Dermis microvascular lymphatic vessel endothelial cell (primary cell): ENCODE results near the gene MTPN. TPM values are rescaled to one million over a fixed set of nuclear protein-coding genes. Genes with fewer than 3 reads are reported as not detected.

ENCODE experiments used
- DNase-seq, 2 donors: peaks; one replicate each; pipeline versions ENCODE4 v3.0.0 to v3.0.0-alpha.2; 2010; ENCODE audit warnings: low read depth in 2 of 2
- total RNA-seq: library from RNA; depleted of rRNA; stranded (reverse); fragments of >200 nt; gene quantifications from 2 replicates; pipeline ENCODE4 v1.2.1, GENCODE V29; 2014

The MTPN gene
- total RNA-seq, 1 donor from 2014 or later, result 108 TPM

DNA sequence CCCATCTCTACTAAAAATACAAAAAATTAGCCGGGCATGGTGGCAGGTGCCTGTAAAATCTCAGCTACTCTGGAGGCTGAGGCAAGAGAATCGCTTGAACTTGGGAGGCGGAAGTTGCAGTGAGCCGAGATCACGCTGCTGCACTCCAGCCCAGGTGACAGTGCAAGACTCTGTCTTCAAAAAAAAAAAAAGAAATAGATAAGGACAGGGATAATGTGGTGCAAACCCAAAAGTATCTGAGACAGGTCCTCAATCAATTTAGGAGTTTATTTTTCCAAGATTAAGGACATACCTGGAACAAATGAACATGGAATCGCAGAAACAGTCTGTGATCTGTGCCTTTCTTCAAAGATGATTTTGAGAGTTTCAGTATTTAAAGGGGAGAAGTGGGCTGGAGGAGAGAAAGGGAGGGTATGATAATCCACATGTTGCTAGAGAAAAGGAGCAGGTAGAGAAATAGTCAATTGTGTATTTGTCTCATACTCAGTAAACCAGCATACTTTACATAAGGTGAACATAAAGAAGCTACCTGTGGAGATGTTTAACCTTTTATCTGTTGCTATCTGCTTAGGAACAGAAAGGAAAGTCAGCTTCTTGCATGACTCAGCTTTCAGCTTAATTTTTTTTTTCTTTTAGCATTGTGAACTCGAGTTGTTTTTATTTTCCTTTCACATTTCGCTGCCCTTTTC is 4.9 kb upstream of the MTPN start:
- DNase-seq, result no peak

GRCh38 chr7:135980665-135981180 is 3.6 kb upstream of the MTPN start:
- peak in 1 of 2 donors; percentile 78 for DNase-seq

- DNase-seq, result peak; percentile 67 to 93
Measured at GRCh38 chr7:135980012-135980551, 2.9 kb upstream of the MTPN start.

- DNase-seq, result no peak
Measured at GRCh38 chr7:135979471-135980011, 2.4 kb upstream of the MTPN start.

- DNase-seq, result no peak
Measured at GRCh38 chr7:135978624-135979023, 1.5 kb upstream of the MTPN start.

DNA sequence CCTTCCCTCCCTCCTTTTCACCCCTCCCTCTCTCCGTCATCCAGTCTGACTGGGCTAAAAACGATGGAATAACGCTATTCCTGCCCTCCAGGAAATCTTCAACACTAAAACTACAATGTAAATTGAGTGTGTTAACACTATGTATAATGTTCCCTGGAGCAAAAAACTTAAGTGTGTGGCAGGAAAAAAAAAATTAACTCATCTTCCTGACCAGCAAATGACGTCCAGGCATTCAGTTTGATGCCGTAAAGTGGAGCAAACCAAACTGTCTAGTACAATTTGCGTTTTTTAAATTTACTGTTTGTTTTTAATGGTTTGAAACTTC is 545 bp upstream of the MTPN start:
- no peak for DNase-seq

DNA sequence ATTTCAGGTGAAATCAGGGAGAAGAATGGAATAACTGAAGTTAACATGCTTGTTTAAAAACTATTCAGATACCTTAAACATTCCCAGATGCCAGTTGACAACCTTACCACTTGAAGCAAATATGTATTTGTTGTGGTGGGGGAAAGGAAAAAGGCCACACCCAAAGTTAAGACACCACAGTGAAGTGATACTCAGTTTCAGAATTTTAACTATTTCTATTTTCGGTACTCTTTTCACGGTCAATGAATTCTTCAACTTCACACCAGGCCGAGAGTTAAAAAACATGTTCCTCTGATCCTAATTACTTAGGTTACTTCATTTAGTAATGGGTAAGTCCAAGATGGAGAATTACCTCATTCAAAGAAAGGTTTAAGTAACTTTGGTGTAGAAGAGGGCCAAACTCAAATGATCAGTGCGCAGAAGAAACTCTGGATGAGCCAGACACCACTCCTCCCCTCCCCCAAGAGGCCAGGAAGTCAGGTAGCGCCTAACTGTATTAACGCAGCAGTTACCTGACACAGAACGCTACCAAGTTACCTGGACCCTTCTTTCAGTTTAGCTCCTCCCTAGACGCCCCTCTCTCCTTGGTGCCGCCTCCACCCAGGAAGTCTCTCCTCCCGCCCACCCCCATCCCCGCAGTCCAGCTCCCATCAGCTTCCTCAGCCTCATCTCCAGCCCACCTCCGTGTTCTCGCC is 700 bp downstream of the MTPN start:
- DNase-seq, result peak in 1 of 2 donors; percentile 30

DNA sequence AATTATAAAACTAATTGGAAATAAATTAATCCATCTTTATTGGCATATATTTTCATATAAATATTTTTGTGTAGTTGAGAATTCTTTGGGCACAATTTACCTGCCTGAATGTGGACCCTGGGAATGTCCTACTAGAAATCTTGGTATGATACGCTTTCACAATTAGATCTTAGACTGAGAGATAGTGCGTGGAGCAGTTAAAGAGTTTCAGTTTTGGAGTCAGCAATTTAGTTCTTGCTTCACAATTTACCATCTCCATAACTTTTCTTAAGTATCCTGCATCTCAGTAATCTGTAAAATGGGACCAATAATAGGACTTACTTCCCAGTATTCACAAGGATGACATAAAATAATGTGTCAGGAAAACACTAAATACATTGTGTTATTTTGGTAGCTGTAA is 2.0 kb downstream of the MTPN start:
- DNase-seq, result no peak

DNA sequence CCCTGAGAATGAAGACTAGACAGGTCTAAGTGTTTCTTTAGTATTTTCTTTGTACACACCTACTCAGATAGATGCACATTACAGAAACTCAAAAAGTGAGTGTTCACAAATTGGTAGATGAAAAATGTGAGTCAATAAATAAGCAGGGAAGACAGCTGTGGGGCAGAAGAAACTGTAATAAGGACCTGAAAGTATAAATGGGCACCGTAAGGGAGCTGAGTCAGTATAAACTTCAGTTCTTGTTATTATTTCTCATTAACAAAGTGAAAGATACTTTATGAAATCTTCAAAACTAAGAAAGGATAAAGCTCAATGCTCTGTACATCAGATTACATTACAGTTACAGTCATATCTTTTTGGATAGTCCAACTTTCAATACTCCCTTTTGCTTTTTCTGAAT is 2.5 kb downstream of the MTPN start:
- no peak for DNase-seq

DNA sequence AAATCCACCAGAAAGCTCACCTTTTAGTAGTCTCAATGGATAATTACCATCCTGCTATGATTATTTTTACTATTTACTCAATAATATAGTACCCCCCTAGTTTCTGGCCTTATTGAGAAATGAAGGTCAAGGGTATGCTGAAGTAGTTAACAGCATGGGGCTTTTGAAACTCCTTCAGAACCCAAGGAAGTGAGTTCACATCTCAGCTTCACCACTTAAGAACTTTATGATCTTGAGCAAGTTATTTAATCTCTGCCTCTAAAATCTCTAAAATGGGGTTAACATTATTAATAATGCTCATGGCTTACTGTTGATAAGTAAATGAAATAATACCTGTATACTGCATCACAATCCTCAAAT is 5.8 kb downstream of the MTPN start:
- DNase-seq, result no peak

- no peak for DNase-seq
Measured at GRCh38 chr7:135970682-135971365, 6.3 kb downstream of the MTPN start.

- DNase-seq, result no peak
Measured at GRCh38 chr7:135970045-135970444, 7.1 kb downstream of the MTPN start.

GRCh38 chr7:135966341-135967043 is 10.7 kb downstream of the MTPN start:
- no peak for DNase-seq

- peak in 1 of 2 donors; percentile 24 for DNase-seq
Measured at GRCh38 chr7:135965602-135966001, 11.6 kb downstream of the MTPN start.

DNA sequence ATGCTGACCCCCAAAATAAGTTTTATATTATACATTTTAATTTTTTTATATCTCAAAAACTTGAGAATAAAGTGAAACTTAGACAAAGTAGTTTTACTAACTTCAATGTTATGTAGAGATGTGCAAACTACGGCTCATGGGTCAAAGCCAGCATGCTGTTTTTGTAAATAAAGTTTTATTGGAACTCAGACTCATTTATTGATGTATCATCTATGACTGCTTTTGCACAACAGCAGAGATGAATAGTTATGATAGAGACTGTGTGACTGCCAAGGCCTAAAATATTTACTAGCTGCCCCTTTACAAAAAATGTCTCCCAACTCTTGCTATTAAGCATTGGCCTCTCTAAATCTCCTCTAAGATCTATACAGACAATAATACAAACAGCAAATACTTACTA is 12.4 kb downstream of the MTPN start:
- DNase-seq, result no peak

DNA sequence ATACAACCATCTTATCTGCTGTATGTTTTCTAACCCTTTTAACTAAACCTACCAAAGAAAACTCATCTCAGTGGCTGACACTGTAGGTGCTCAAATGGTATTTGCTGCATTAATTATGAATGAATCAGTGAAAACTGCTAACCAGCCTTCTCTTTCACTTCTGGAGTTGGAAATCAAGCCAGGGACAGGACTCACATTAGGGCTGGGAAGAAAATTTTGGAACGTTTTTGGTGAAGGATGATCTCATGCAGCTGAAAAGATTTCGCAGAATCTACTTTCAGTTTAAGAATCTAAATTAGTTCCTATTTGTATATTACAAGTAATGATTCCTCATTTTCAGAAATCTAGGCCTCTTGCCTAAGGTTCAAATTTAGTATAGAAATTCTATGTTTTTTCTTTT is 12.9 kb downstream of the MTPN start:
- no peak for DNase-seq

- no peak for DNase-seq
Measured at GRCh38 chr7:135962802-135963201, 14.4 kb downstream of the MTPN start.

DNA sequence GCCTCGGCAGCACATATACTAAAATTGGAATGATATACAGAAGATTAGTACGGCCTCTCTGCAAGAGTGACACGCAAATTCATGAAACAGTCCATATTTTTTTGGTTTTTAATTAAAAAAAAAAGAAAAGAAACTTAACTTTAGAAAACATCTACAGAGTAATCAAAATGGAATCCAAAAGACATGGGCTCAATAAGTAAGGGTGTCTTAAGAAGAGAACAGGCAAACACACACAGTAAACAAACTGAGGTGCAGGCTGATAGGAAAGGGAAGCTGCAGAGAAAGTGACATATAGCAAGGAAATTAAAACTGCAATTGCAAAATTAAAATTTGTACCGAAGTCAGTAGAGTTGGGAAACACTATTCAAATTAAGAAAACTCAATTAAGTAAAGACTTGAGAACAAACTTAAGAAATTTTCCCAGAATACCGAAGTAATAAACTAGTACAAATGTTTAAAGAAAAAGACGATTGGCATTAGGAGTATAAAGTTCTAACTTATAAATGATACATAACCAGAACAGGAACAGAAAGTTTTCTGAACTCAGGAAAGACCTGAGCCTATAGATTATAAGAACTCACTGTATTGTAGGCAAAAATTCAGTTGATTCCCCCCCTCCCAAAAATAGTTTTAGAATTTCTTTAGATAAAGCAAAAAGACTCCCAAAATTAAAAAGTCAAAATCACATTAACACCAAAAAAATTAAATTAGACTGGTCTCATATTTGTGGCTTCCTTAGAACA is 16.3 kb downstream of the MTPN start:
- DNase-seq, result no peak

DNA sequence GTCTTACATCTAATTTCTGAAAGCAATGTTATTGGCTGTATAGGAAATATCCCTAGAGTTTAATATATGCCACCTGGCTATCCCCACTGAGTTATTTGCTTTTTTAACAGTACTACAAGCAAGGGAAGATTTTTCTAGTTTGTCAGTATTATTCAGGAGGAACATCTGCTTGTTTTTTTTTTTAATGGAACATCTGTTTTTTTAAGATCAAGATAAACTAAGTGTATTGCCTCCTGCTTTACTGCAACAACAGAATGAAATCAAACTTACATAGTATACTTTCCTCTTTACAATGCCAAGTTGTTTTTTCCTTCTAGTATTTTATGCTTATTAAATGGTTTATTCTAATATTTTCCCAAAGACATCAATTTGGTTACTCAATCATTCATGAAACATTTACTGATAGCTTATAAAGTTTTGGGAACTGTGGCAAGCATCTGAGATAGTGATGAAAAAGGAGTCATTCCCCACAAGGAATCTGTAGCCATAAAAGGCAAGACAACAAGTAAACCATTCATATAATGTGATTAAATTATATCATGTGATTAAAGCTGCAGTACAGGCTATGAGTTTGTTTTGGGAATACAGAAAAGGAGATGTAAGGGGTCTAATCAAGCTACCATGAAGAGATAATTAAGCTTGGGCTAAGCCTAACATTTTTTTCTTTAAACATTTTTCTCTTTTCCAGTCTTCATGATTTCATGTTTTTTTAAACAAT is 17.4 kb downstream of the MTPN start:
- DNase-seq, result no peak

DNA sequence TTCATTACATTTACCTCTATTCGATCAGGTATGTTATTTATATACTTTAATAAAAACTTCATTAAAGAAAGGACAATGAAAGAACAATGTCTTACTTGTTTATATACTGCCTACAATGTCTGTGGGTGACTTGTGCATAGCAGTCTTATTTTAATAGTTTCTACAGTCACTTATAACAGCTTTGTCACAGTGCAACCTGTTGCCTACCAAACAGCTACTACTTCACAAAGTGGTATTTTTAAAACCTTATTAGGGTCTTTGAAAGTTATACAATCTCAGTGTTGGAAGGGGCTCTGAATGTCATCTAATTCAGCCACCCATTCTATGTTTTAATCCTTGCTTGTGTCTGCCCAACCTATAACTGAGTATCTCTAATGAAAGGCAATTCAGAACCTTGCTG is 19.0 kb downstream of the MTPN start:
- DNase-seq, result no peak
